Measurements from ENCODE around the gene PHF8.

The PHF8 gene

DNA sequence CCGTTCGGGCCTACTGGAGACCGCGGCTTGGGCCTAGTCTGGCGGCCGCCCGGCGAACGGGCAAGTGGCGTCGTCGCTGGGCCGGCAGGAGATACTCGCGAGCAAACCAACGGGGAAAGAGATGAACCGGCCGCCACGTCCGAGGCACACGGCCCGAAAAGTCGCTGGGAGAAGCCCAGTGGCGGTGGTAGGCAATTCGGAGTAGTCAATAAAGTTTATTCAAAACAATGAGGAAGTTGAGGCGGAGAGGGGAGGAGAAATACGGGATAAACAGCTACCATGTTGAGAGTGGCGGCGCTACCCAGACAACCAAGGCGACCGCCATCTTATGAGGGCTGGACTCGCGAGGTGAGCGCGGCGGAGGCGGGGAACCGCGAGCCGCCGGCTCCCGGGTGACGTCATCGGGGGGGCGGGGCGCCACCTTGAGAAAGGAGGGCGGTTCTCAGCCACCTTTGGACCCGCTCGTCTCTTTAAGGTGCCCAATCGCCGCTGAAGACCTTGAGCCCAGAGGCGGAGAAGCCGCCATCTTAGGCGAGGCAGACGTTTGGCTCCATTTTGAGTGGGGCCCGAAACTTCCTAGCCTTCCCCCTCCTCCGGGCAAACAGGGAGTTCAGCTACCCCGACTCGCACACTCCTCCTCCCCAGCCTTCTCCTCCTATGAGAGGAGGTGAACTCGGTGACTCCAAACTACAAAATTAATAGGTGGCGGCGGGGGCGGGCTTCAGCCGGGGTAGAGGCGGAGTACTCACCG lies at the start of gene PHF8:
TSS of gene PHF8 (minus strand) at position 348 of the 751 bp plus-strand sequence. CDS start 1,745 bp downstream, outside the sequence.
- peak; percentile 97 for DNase-seq

- no peak for DNase-seq
These were observed 49.3 kb upstream of the PHF8 start for GRCh38 chrX:54093571-54093970.

GRCh38 chrX:54093159-54093558 lies 48.9 kb upstream of the PHF8 start:
- DNase-seq = no peak

- DNase-seq = no peak
These were observed 46.6 kb upstream of the PHF8 start for GRCh38 chrX:54090880-54091279.

GRCh38 chrX:54089191-54089590 lies 44.9 kb upstream of the PHF8 start:
- DNase-seq = no peak

DNA sequence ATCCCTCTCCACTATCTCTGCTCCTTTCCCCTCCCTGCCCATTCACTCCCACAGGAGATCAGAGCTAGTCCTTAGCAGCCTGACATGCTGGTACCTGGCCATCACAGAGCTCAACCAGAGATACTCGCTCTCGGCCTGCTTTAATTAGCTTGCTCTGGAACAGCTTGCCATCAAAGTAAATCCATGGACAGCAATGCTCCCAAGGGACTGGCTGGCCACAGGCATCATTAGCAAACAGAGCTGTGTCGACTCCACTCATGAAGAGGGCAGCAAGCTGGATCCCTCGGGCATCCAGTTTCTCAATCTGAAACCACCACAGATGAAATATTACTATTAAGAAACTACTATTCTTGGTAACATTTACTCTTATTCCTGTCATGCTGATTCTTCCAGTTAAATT lies 43.4 kb upstream of the PHF8 start:
- DNase-seq = no peak

DNA sequence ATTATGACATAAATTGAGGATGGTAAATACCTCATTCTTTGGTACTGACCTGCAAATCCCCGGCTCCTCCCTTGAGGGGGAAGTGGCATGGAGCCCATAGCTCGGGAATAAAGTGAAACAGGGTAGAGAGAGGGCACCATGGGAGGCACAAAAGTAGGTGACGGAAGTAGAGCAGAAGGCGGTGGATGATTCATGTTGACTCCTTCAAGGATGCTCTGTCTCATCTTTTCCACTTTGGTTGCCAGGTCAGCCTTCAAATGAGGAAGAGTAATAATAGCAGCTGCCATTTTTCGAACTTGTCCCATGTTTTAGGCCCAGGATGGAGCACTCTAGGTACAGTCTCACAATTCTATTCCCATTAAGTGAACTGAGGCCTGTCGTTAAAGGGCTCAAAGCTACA lies 41.4 kb upstream of the PHF8 start:
- DNase-seq = no peak

GRCh38 chrX:54076903-54077302 lies 32.6 kb upstream of the PHF8 start:
- DNase-seq = no peak

DNA sequence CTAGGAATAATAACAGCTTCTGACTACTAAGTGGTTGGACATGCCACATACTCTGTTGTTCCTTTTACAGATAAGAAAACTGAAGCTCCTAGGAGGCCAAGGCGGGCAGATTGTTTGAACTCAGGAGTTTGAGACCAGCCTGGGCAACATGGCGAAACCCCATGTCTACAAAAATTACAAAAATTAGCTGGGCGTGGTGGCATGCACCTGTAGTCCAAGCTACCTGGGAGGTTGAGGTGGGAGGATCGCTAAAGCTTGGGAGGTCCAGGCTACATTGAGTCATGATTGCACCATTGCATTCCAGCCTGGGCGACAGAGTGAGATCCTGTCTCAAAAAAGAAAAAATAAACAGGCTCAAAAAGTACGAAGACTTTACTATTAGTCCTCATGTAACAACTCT lies 30.6 kb upstream of the PHF8 start:
- DNase-seq = no peak

DNA sequence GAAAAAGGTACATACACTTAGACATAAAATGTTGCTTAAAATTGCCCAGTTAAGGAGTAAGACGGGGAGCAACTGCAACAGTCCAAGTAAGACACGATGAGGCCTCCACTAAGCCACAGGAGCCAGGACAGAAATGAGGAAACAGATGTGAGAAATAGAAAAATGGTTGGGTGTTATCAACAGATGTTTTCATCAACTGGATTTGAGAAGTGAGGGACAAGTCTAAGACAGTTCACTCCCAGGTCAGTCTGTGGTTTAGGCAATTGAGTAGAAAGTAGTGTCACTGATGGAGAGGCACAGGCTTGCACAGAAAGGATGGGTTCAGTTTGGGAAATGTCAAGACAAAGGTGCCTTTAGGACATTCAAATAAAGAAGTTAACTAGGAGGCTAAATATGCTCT lies 23.5 kb upstream of the PHF8 start:
- DNase-seq = no peak

GRCh38 chrX:54066841-54067240 lies 22.6 kb upstream of the PHF8 start:
- no peak for DNase-seq

- no peak for DNase-seq
These were observed 20.3 kb upstream of the PHF8 start for GRCh38 chrX:54064564-54064963.

GRCh38 chrX:54063361-54063760 lies 19.1 kb upstream of the PHF8 start:
- DNase-seq = no peak

DNA sequence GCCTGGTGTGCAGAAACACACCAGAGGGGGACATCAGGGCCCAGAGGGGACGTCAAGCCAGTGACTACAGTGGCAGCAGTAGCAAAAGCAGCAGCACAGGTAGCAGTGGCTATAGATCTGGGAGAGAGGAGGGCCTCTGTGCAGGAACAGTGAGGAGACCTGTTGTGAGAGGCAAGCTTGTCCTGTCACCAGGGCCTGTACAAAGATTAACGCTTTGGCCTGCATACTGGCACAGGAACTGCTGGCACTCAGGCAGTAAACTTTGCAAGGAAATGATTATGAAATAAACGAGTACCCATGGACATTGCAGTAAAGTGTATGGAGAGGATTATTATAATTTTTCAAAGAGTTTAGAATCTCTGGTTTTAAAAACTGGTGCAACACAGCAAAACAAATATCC lies 5.5 kb upstream of the PHF8 start:
- DNase-seq = no peak

- DNase-seq = no peak
These were observed 4.1 kb upstream of the PHF8 start for GRCh38 chrX:54048412-54048811.

DNA sequence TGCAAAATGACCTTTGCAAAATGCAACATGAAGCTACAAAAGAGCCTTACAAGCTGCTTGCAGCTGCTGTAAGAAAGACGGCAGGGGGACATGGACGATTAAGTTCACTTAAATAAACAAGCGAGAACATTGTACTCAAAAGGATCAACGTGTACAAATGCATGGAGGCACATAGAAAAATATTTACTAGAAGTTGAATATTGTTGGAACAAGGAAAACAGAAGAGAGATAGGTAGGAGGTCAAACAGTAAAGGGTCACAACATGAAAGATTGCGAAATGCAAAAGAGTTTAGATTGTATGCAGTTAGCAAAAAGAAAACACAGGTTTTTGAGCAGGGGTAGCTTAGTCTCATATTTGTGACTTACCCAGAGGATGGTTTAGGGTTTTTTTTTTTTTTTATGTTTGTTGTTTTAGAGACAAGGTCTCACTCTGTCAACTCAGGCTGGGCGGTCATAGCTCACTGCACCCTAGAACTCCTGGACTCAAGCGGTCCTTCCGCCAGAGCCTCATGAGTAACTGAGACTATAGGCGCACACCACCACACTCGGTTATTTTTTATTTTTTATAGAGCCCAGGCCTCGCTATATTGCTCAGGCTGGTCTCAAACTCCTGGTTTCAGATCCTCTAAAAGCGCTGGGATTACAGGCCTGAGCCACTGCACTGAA lies 1.4 kb upstream of the PHF8 start:
- no peak for DNase-seq

DNA sequence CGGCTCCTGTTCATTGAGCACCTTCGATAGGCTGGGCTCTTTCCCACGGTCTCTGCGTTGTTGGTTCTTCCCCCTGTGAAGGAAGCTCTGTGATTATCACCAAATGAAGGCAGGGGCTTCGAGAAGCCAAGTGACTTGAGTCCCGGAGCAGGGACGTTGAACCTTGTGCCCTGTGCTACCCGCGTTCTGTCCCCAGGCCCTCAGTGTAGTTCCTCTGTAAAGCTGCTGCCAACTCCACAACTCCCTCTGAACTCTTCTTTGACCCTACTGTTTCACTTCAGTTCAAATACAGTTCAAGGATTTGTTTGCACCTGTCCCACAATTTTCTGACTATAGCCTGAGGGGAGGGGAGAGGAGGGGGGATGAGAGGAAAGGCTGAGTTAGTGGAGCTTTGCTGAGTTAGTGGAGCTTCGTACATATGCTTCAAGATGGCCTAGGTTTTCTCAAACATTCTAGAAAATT lies 635 bp upstream of the PHF8 start:
- DNase-seq = no peak

DNA sequence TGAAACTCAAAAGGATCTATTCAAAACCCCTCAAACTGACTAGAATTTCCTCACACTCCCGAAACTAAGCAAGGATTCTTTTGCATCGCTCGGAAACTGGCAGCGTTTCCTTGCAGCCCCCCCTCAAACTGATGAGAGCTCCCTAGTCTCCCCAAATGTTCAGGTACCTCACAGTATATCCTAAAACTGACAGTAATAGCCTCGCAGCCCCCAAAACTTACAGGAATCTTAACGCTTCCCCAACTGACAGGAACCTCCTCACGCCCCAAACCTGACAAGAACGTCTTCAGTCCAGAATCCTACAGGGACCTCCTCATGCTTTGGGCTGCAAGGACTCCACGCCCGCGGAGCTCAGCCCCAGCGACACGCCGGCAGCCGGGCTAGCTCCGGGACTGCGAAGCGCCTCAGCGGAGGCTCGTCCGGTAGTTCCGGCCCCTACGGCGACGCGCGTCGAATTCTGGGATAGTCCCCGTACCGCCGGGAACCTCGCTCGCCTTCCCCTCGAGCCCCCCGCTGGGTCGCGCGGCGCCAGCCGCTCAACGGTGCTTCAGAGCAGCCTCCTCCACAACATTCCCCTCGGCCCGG lies 640 bp downstream of the PHF8 start:
- DNase-seq = peak; percentile 34

DNA sequence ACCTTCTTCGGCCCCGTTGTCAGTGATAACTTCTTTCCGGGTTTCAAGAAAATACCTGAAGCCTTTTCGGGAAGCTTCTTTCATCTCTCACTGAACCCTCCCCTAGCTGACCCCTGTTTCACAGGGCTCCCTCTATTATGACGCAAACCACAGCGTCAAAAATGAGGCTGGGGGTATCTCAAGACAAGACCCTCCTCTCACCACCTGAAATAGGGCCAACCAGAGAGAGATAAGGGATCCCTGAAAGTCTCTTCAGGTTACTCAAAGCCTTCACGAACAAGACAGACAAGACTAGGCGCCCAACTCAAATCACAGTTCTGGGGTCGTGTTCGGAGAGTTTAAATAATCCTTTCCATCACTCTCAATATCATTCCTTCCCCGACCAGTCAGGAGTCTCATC lies 1.2 kb downstream of the PHF8 start:
- DNase-seq = no peak

GRCh38 chrX:54042609-54043021 lies 1.7 kb downstream of the PHF8 start:
- DNase-seq = peak; percentile 64

DNA sequence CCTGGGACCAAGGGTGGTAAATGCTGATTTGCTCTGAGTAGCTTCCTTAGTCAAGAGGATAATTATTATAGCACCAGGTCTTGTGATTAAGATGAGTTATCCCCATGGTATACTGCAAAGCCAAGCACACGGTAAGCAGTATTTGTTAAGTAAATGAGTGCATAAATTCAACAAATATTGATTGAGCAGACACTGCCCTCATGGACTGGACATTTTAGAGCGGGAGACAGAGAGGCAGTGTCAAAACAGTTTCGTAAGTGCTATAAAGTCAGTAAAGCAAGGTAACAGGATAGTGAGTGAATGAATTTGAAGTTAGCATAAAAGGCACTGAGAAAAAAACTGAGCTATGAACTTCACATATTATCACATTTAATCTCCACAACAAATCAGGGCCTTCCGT lies 13.9 kb downstream of the PHF8 start:
- no peak for DNase-seq

GRCh38 chrX:54029529-54030143 lies 14.6 kb downstream of the PHF8 start:
- DNase-seq = no peak

DNA sequence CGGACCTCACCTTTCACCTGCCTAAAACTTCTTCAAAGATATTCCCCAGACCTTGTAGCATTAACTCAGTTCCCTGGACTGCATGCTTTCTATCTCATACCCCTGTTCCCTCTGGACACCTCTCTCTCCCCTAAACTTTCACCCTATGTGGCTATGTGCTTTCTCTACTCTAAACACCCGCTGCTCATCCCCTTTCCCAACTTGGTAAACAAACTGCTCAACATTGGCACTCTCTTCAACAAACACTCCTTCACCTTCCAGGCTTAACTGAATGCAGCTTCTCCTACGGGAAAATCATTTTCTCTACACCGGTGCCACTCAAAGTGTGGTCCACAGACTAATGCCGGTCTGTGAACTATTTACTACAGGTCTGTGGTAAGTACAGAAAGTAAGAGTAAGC lies 19.9 kb downstream of the PHF8 start:
- no peak for DNase-seq

Data from femur (tissue), 1 donor.